ENCODE data around the gene PSTPIP2. TPM values are rescaled to one million over a fixed set of nuclear protein-coding genes. Genes with fewer than 3 reads are reported as not detected.

Gene PSTPIP2
- total and polyA plus RNA-seq, 2 of the 4 experiments (the other 2 are of a cell fraction) = 10.4 to 12.4 TPM

DNA sequence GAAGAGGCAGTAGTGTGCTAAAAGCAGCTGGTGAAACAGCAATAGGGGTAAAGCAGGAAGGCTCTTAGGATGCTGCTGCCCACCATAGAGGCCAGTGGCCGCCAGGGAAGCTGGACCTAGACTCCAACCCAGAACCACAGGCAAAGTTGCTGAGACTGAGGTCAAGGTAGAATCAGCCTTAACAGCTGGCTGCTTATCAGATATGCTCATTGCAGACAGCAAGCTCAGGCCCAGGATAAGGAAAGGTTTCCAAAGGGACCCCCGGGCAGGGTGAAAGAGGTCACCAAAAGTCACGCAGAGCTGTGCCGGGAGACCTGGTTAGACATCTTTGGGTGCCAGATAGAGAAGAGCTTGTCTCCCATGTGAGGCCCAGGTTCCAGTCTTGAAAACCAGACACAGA lies 62.0 kb downstream of the PSTPIP2 start:
- no peak overlapping the region for H3K4ac ChIP-seq (ENCODE audit: low read depth, low read length)
- in situ Hi-C loops (cut with MboI; ENCODE audit: low sequenced_read_pairs) = no loop called here
- H3K4me2 ChIP-seq (ENCODE audit: low read depth, low read length) = no peak overlapping the region
- H4K91ac ChIP-seq (ENCODE audit: insufficient read depth, low read depth, low read length) = no peak overlapping the region
- no peak overlapping the region for H2AK9ac ChIP-seq (replicated peaks; ENCODE audit: low read depth, low read length, poor library complexity)
- H2AK5ac ChIP-seq (ENCODE audit: low read depth, low read length) = no peak overlapping the region
- no peak overlapping the region for H2BK15ac ChIP-seq (ENCODE audit: low read depth, low read length)
- H2BK120ac ChIP-seq (ENCODE audit: low read depth, low read length) = no peak overlapping the region
- intact Hi-C loops (cut with micrococcal nuclease) = no loop called here
- H4K5ac ChIP-seq (ENCODE audit: low read depth, low read length) = no peak overlapping the region
- dilution Hi-C loops (cut with HindIII; ENCODE audit: low sequenced_read_pairs, unreplicated experiment) = no loop called here
- ATAC-seq (ENCODE audit: low read depth) (no peak), DNase-seq (no peak)
- no peaks in the 10 kb centered on the region for H3K9me3 ChIP-seq (ENCODE audit: control insufficient read depth, insufficient read depth, low read length)
- H3K4me3 ChIP-seq (ENCODE audit: insufficient read depth, low read depth, low read length) = no peak overlapping the region
- no peaks in the 10 kb centered on the region for H4K20me1 ChIP-seq (ENCODE audit: insufficient read depth, low read length)
- no peaks in the 10 kb centered on the region for H3K79me1 ChIP-seq (ENCODE audit: low read depth in 1 of 2, low read length in 2 of 2)
- POLR2A ChIA-PET (ENCODE audit: unreplicated experiment) = no interaction called here
- no TSS peak for BruUV-seq (replicated peaks)
- no peak overlapping the region for H2BK20ac ChIP-seq (ENCODE audit: low read depth, low read length)
- H4K8ac ChIP-seq (ENCODE audit: low read depth in 2 of 2, low read length in 2 of 2) = no peak overlapping the region
- WGBS, 2 experiments (ENCODE audit: extremely low coverage in 2 of 2, insufficient read length in 1 of 2) = 100% methylated on average over 2 of the region's 4 CpGs; no CpG with 5 or more reads in 1 of the 2 experiments
- H2BK5ac ChIP-seq (ENCODE audit: low read depth, low read length, poor library complexity, severe bottlenecking) = no peak overlapping the region
- CTCF ChIA-PET = no interaction called here
- H3K4me1 ChIP-seq (ENCODE audit: control insufficient read depth, insufficient read depth, low read length) = no peaks in the 10 kb centered on the region; the same call in 1 of the 2 replicates
- H2AFZ ChIP-seq (replicated peaks; ENCODE audit: low read length, poor library complexity) = no peak overlapping the region
- no peak overlapping the region for H3K9ac ChIP-seq (ENCODE audit: low read depth, low read length)
- H3K14ac ChIP-seq (replicated peaks; ENCODE audit: low read depth, low read length) = no peak overlapping the region
- H3K27ac ChIP-seq (ENCODE audit: insufficient read depth, low read length) = no peak overlapping the region
- H3K36me3 ChIP-seq (ENCODE audit: control insufficient read depth, insufficient read depth, low read length) = peaks cover 22% of the 10 kb centered on the region
- H3K23ac ChIP-seq (ENCODE audit: low read depth, low read length) = no peak overlapping the region
- H3K27me3 ChIP-seq (ENCODE audit: control insufficient read depth, insufficient read depth, low read length) = no peaks in the 10 kb centered on the region
- H3K18ac ChIP-seq (ENCODE audit: low read depth, low read length) = no peak overlapping the region
- TF ChIP-seq CHD1 (IDR thresholded peaks at IDR 0.05; ENCODE audit: low read depth, low read length) (no peak), MAFK (IDR thresholded peaks at IDR 0.05; ENCODE audit: low read depth, low read length) (no peak), MXI1 (IDR thresholded peaks at IDR 0.05; ENCODE audit: borderline replicate concordance, low read depth, low read length) (no peak), POLR2A (IDR thresholded peaks at IDR 0.05; ENCODE audit: low read depth, low read length) (no peak), SMC3 (IDR thresholded peaks at IDR 0.05; ENCODE audit: low read depth, low read length) (no peak), RAD21 (IDR thresholded peaks at IDR 0.05; ENCODE audit: low read length) (no peak), BHLHE40 (IDR thresholded peaks at IDR 0.05; ENCODE audit: low read depth, low read length) (no peak), CEBPB (IDR thresholded peaks at IDR 0.05; ENCODE audit: low read depth, low read length) (no peak), USF2 (IDR thresholded peaks at IDR 0.05; ENCODE audit: low read depth, low read length) (no peak), RFX5 (IDR thresholded peaks at IDR 0.05; ENCODE audit: low read depth, low read length) (no peak), NFE2L2 (IDR thresholded peaks at IDR 0.05; ENCODE audit: low read depth, low read length) (no peak), FOS (IDR thresholded peaks at IDR 0.05; ENCODE audit: low read depth, low read length) (no peak), CTCF (conservative IDR thresholded peaks at IDR 0.05; ENCODE audit: low read depth, low read length) (no peak)
- TF ChIP-seq, protein P1, sequence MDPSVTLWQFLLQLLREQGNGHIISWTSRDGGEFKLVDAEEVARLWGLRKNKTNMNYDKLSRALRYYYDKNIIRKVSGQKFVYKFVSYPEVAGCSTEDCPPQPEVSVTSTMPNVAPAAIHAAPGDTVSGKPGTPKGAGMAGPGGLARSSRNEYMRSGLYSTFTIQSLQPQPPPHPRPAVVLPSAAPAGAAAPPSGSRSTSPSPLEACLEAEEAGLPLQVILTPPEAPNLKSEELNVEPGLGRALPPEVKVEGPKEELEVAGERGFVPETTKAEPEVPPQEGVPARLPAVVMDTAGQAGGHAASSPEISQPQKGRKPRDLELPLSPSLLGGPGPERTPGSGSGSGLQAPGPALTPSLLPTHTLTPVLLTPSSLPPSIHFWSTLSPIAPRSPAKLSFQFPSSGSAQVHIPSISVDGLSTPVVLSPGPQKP (IDR thresholded peaks at IDR 0.05; ENCODE audit: borderline replicate concordance, low read depth, low read length) = no peak
- peaks cover 8% of the 10 kb centered on the region; the same call in 1 of the 2 replicates for H3K9me1 ChIP-seq (ENCODE audit: insufficient read depth, low read length)
- H3K56ac ChIP-seq (ENCODE audit: extremely low read depth, insufficient read depth, low read length) = no peak overlapping the region

Measured in IMR-90 (cell line).